ENCODE data around the gene CCND2. TPM values are rescaled to one million over a fixed set of nuclear protein-coding genes. Genes with fewer than 3 reads are reported as not detected.
A peak's percentile ranks its signal among the peaks of the same experiment; 100 is the strongest.

CCND2 gene
- total and polyA plus RNA-seq, 9 of the 15 experiments (the other 6 are each of a cell fraction or from before 2014, with no cell fraction given): 13.6 to 99.3 (median 39.6) TPM

- no peaks in the 10 kb centered on the region for H3K9me3 ChIP-seq (replicated peaks; ENCODE audit: control insufficient read depth, insufficient read depth, low read depth, low read length)
- DNase-seq (ENCODE audit: extremely low read depth in 1 of 4, low spot score in 3 of 4): no peak
- peak overlapping the region; percentile 81 for H3K4me3 ChIP-seq
- ATAC-seq: no peak
- WGBS (ENCODE audit: insufficient coverage, low coverage, missing lambda C conversion rate): 4% methylated on average over 3 of the region's 10 CpGs
- TF ChIP-seq VEZF1 (CRISPR knock-in tag; IDR thresholded peaks at IDR 0.05) (0 out of 2 replicates have a peak, but pooled peaks have one; percentile 53), ZNF639 (CRISPR knock-in tag; conservative IDR thresholded peaks at IDR 0.05 in 1 of 2, IDR thresholded peaks at IDR 0.05 in 1 of 2) (no peak), KDM1A (IDR thresholded peaks at IDR 0.05) (0 out of 4 replicates have a peak, but pooled peaks of 1 of the 2 experiments have one; percentile 1)
- peak overlapping the region; percentile 87 to 98 for H3K9ac ChIP-seq (ENCODE audit: insufficient read depth in 1 of 2, low read depth in 2 of 2, low read length in 2 of 2)
- H4K20me1 ChIP-seq (replicated peaks; ENCODE audit: control insufficient read depth, insufficient read depth, low read length): no peaks in the 10 kb centered on the region; the same call in 1 of the 2 replicates
- peaks cover 25% of the 10 kb centered on the region for H3K36me3 ChIP-seq (ENCODE audit: control insufficient read depth, insufficient read depth, low read length)
- in situ Hi-C loops (cut with MboI) (no loop called here), intact Hi-C loops (cut with micrococcal nuclease) (no loop called here)
- BruUV-seq (replicated peaks): no TSS peak
- no peaks in the 10 kb centered on the region for H3K9me1 ChIP-seq (ENCODE audit: control insufficient read depth, insufficient read depth, low read length)
- CTCF ChIA-PET (ENCODE audit: low intra/inter-chr PET ratio): no interaction called here
- no peak for FAIRE-seq
- H3K4me1 ChIP-seq (replicated peaks in 1 of 2; ENCODE audit: control insufficient read depth in 2 of 2, insufficient read depth in 2 of 2, low read length in 2 of 2): peaks cover 27 to 52% of the 10 kb centered on the region in 2 experiments
- POLR2A ChIA-PET: interaction anchor here (0.6 to 1.0 kb wide), 5 partner anchors 18 to 375 kb away, joined by 3 read pairs; partner anchors contain the start of genes AKAP3 and NDUFA9
- peak overlapping the region; percentile 83 for H3K4me2 ChIP-seq (ENCODE audit: insufficient read depth, low read length)
- H3K27me3 ChIP-seq (ENCODE audit: control insufficient read depth in 2 of 2, insufficient read depth in 2 of 2, low read length in 2 of 2): 0 out of 5 replicates have a peak, but pooled peaks cover 0 to 2% of the 10 kb centered on the region in 2 experiments
- peaks cover 48% of the 10 kb centered on the region for H3K79me2 ChIP-seq (ENCODE audit: control insufficient read depth, insufficient read depth, low read length)
- peak overlapping the region; percentile 80; the same call in 1 of the 2 replicates for H2AFZ ChIP-seq (ENCODE audit: low read depth, low read length)
- H3K27ac ChIP-seq (ENCODE audit: extremely low read depth, low read depth, low read length): peak overlapping the region; percentile 93
These were observed 300 bp upstream of the CCND2 start for GRCh38 chr12:4273273-4273651.

Measured in K562 (cell line).